ENCODE data around the gene GTF2F1. TPM values are rescaled to one million over a fixed set of nuclear protein-coding genes. Genes with fewer than 3 reads are reported as not detected.
"Not testable (repeated sequence)": the region's sequence is repeated elsewhere in the genome, so short reads cannot be mapped to it uniquely, and the experiment has no call there.

GTF2F1 gene
- total RNA-seq, 1 experiment from 2014 or later, result 39.2 TPM

- Mint-ChIP-seq H3K4me1 (ENCODE audit: low read depth, unreplicated experiment) (no peaks in the 10 kb centered on the region), H3K27ac (ENCODE audit: unreplicated experiment) (no peak within 1 kb of the TSS), H3K9me3 (ENCODE audit: low read depth, unreplicated experiment) (no peaks in the 10 kb centered on the region), H3K4me3 (ENCODE audit: low read depth, unreplicated experiment) (no peak within 1 kb of the TSS), H3K27me3 (ENCODE audit: unreplicated experiment) (no peaks in the 10 kb centered on the region), H3K36me3 (ENCODE audit: insufficient read depth, unreplicated experiment) (no peaks in the 10 kb centered on the region)
- BruUV-seq (replicated peaks), result no TSS peak
- DNase-seq, result no peak
- intact Hi-C loops (cut with micrococcal nuclease; ENCODE audit: unreplicated experiment), result no loop called here
- CTCF ChIA-PET, result no interaction called here
- TF ChIP-seq CTCF (IDR thresholded peaks at IDR 0.05; ENCODE audit: unreplicated experiment), result no peak
Measured at GRCh38 chr19:6433663-6434062, 40.7 kb upstream of the GTF2F1 start, which contains the start of gene SLC25A41. Gene SLC25A41 (minus strand): TSS chr19:6433763. CDS start chr19:6433693, 70 bp downstream.

- no peak for TF ChIP-seq CTCF (IDR thresholded peaks at IDR 0.05; ENCODE audit: unreplicated experiment)
- H3K4me3 Mint-ChIP-seq (ENCODE audit: low read depth, unreplicated experiment), result no peak overlapping the region
- H3K9me3 Mint-ChIP-seq (ENCODE audit: low read depth, unreplicated experiment), result no peaks in the 10 kb centered on the region
- intact Hi-C loops (cut with micrococcal nuclease; ENCODE audit: unreplicated experiment), result no loop called here
- DNase-seq, result no peak
- H3K4me1 Mint-ChIP-seq (ENCODE audit: low read depth, unreplicated experiment), result no peaks in the 10 kb centered on the region
- CTCF ChIA-PET, result no interaction called here
- H3K27ac Mint-ChIP-seq (ENCODE audit: unreplicated experiment), result no peak overlapping the region
- H3K36me3 Mint-ChIP-seq (ENCODE audit: insufficient read depth, unreplicated experiment), result no peaks in the 10 kb centered on the region
- H3K27me3 Mint-ChIP-seq (ENCODE audit: unreplicated experiment), result no peaks in the 10 kb centered on the region
- no TSS peak for BruUV-seq (replicated peaks)
Measured at GRCh38 chr19:6433165-6433564, 40.2 kb upstream of the GTF2F1 start.

GRCh38 chr19:6431891-6432290 lies 38.9 kb upstream of the GTF2F1 start:
- intact Hi-C loops (cut with micrococcal nuclease; ENCODE audit: unreplicated experiment), result no loop called here
- CTCF ChIA-PET, result no interaction called here

GRCh38 chr19:6429419-6430221 lies 36.7 kb upstream of the GTF2F1 start:
- Mint-ChIP-seq H3K27me3 (ENCODE audit: unreplicated experiment) (no peaks in the 10 kb centered on the region), H3K27ac (ENCODE audit: unreplicated experiment) (no peak overlapping the region), H3K9me3 (ENCODE audit: low read depth, unreplicated experiment) (no peaks in the 10 kb centered on the region), H3K36me3 (ENCODE audit: insufficient read depth, unreplicated experiment) (peaks cover 13% of the 10 kb centered on the region), H3K4me1 (ENCODE audit: low read depth, unreplicated experiment) (no peaks in the 10 kb centered on the region), H3K4me3 (ENCODE audit: low read depth, unreplicated experiment) (no peak overlapping the region)
- TF ChIP-seq CTCF (IDR thresholded peaks at IDR 0.05; ENCODE audit: unreplicated experiment), result no peak
- intact Hi-C loops (cut with micrococcal nuclease; ENCODE audit: unreplicated experiment), result no loop called here
- no peak for DNase-seq
- CTCF ChIA-PET, result no interaction called here
- BruUV-seq (replicated peaks), result no TSS peak

More at GRCh38 chr19:6431891-6432290, 38.9 kb upstream of the GTF2F1 start:
- no peaks in the 10 kb centered on the region for H3K36me3 Mint-ChIP-seq (ENCODE audit: insufficient read depth, unreplicated experiment)
- BruUV-seq (replicated peaks), result no TSS peak
- no peak for DNase-seq
- H3K4me3 Mint-ChIP-seq (ENCODE audit: low read depth, unreplicated experiment), result no peak overlapping the region
- no peaks in the 10 kb centered on the region for H3K27me3 Mint-ChIP-seq (ENCODE audit: unreplicated experiment)
- no peak for TF ChIP-seq CTCF (IDR thresholded peaks at IDR 0.05; ENCODE audit: unreplicated experiment)
- no peak overlapping the region for H3K27ac Mint-ChIP-seq (ENCODE audit: unreplicated experiment)
- no peaks in the 10 kb centered on the region for H3K9me3 Mint-ChIP-seq (ENCODE audit: low read depth, unreplicated experiment)
- no peaks in the 10 kb centered on the region for H3K4me1 Mint-ChIP-seq (ENCODE audit: low read depth, unreplicated experiment)

GRCh38 chr19:6428692-6429418 lies 35.9 kb upstream of the GTF2F1 start:
- H3K27me3 Mint-ChIP-seq (ENCODE audit: unreplicated experiment); DNase-seq; H3K9me3 Mint-ChIP-seq (ENCODE audit: low read depth, unreplicated experiment); intact Hi-C loops (cut with micrococcal nuclease; ENCODE audit: unreplicated experiment); CTCF ChIA-PET; H3K4me3 Mint-ChIP-seq (ENCODE audit: low read depth, unreplicated experiment); H3K4me1 Mint-ChIP-seq (ENCODE audit: low read depth, unreplicated experiment); BruUV-seq (replicated peaks); H3K27ac Mint-ChIP-seq (ENCODE audit: unreplicated experiment): not testable (repeated sequence)
- H3K36me3 Mint-ChIP-seq (ENCODE audit: insufficient read depth, unreplicated experiment), result peaks cover 18% of the 10 kb centered on the region
